Measurements from ENCODE around the gene HEXD. TPM values are rescaled to one million over a fixed set of nuclear protein-coding genes. Genes with fewer than 3 reads are reported as not detected.

The HEXD gene
- total and polyA plus RNA-seq, 2 donors (not counting 3 experiments of a cell fraction or from before 2014, with no cell fraction given), result 12.9 to 18.6 TPM

DNA sequence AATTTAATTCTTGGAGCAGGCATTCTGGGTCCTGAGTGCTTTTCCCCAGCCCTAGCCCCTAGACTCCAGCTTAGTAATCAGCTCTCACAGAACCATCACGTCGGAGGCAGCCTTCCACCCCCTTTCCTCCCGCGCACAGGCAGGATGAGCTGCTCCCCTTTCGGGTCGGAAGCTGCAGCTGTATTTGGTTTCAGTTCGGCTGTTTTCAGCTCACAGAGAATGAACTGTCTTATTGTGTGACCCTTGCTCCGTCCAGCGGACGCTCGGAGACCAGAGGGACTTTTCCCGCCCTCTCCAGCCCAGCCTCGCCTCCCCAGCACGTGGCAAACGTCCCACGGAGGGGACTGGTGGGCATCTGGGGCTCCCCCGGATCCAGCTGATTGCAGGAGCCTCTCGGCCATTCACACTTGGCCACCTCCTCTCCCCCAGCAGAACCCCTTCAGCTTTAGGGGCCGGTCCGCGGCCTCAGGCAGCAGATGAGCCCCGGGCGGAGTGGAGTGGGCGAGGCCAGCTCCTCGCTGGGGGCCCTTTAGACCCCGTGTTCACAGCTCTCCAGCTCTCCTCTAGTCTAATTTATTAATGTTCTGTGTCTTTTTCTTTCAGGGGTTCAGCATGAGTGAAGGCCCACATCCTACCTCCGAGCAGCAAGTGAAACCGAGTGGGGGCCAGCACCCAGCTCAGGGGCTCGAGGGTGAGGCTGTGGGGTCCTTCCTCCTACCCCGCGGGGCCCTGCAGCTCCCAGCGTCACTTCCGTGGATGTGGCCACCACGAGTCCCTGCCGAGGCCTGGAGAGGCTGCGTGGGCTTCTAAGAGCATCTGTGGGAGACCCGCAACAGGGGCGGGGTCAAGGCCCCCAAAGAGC is 47.4 kb upstream of the HEXD start:
- no peaks in the 10 kb centered on the region for H3K79me2 ChIP-seq (ENCODE audit: control insufficient read depth, insufficient read depth, low read length)
- H3K9ac ChIP-seq (replicated peaks; ENCODE audit: extremely low read depth, insufficient read depth, low read length), result no peak overlapping the region
- no peaks in the 10 kb centered on the region for H3K36me3 ChIP-seq (ENCODE audit: control insufficient read depth in 2 of 2, extremely low read depth in 1 of 2, insufficient read depth in 2 of 2, low read length in 2 of 2)
- H3K9me3 ChIP-seq (replicated peaks; ENCODE audit: control insufficient read depth, insufficient read depth, low read length), result no peaks in the 10 kb centered on the region
- no peak overlapping the region for H2AFZ ChIP-seq (ENCODE audit: low read depth, low read length)
- TF ChIP-seq EZH2 (IDR thresholded peaks at IDR 0.05; ENCODE audit: borderline replicate concordance, low read depth, low read length, severe bottlenecking) (no peak), MYC (IDR thresholded peaks at IDR 0.05; ENCODE audit: low read depth, low read length) (no peak), POLR2A (IDR thresholded peaks at IDR 0.05; ENCODE audit: low read depth, low read length) (no peak), GATA2 (IDR thresholded peaks at IDR 0.05; ENCODE audit: insufficient read depth, insufficient read length, low read depth, low read length) (no peak), FOS (IDR thresholded peaks at IDR 0.05; ENCODE audit: borderline replicate concordance, insufficient read depth, low read length) (no peak)
- TF ChIP-seq, protein P1, sequence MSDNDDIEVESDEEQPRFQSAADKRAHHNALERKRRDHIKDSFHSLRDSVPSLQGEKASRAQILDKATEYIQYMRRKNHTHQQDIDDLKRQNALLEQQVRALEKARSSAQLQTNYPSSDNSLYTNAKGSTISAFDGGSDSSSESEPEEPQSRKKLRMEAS (IDR thresholded peaks at IDR 0.05; ENCODE audit: insufficient read depth, insufficient read length), result no peak
- TF ChIP-seq, protein P2, sequence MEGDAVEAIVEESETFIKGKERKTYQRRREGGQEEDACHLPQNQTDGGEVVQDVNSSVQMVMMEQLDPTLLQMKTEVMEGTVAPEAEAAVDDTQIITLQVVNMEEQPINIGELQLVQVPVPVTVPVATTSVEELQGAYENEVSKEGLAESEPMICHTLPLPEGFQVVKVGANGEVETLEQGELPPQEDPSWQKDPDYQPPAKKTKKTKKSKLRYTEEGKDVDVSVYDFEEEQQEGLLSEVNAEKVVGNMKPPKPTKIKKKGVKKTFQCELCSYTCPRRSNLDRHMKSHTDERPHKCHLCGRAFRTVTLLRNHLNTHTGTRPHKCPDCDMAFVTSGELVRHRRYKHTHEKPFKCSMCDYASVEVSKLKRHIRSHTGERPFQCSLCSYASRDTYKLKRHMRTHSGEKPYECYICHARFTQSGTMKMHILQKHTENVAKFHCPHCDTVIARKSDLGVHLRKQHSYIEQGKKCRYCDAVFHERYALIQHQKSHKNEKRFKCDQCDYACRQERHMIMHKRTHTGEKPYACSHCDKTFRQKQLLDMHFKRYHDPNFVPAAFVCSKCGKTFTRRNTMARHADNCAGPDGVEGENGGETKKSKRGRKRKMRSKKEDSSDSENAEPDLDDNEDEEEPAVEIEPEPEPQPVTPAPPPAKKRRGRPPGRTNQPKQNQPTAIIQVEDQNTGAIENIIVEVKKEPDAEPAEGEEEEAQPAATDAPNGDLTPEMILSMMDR (IDR thresholded peaks at IDR 0.05; ENCODE audit: extremely low read depth in 1 of 2, insufficient read depth in 1 of 2, low read depth in 1 of 2, low read length in 2 of 2), result no peak
- DNase-seq (ENCODE audit: low read depth, low spot score) (no peak), FAIRE-seq (no peak)
- dilution Hi-C loops (cut with MboI; ENCODE audit: extremely low pct_ligation_motif_present, low sequenced_read_pairs) (no loop called here), intact Hi-C loops (cut with micrococcal nuclease) (no loop called here)
- H3K4me1 ChIP-seq (ENCODE audit: control insufficient read depth, extremely low read depth, insufficient read depth, low read length), result no peaks in the 10 kb centered on the region
- CTCF ChIA-PET, result interaction anchor here (1.2 to 1.7 kb wide), 4 partner anchors 14 to 184 kb away, joined by 4 to 5 read pairs (median 4); no protein-coding TSS in a partner anchor
- POLR2A ChIA-PET, result no interaction called here
- no peak overlapping the region for H3K4me2 ChIP-seq (ENCODE audit: insufficient read depth, low read length)
- H3K9me1 ChIP-seq (replicated peaks; ENCODE audit: control insufficient read depth, extremely low read depth, insufficient read depth, low read length), result no peaks in the 10 kb centered on the region
- BruUV-seq (replicated peaks), result no TSS peak
- H3K27ac ChIP-seq (ENCODE audit: insufficient read depth, low read depth, low read length), result no peak overlapping the region
- no peaks in the 10 kb centered on the region for H4K20me1 ChIP-seq (replicated peaks; ENCODE audit: control insufficient read depth, extremely low read depth, insufficient read depth, low read length)
- H3K4me3 ChIP-seq (replicated peaks in 1 of 3; ENCODE audit: insufficient read depth in 1 of 3, low read depth in 1 of 3, low read length in 3 of 3), result no peak overlapping the region
- H3K27me3 ChIP-seq (ENCODE audit: control insufficient read depth in 2 of 2, insufficient read depth in 2 of 2, low read length in 2 of 2), result peaks cover 29 to 32% of the 10 kb centered on the region in 2 experiments

All from endothelial cell of umbilical vein (primary cell).